ENCODE data around the gene SLCO3A1.

Gene SLCO3A1

GRCh38 chr15:91882858-91883586, 29.5 kb downstream of the SLCO3A1 start:
- Mint-ChIP-seq H3K27ac (no peak overlapping the region), H3K27me3 (no peaks in the 10 kb centered on the region), H3K36me3 (ENCODE audit: low read depth) (no peaks in the 10 kb centered on the region), H3K4me3 (no peak overlapping the region), H3K9me3 (no peaks in the 10 kb centered on the region), H3K4me1 (ENCODE audit: low read depth) (peaks cover 27% of the 10 kb centered on the region)
- no peak for DNase-seq

- Mint-ChIP-seq H3K36me3 (ENCODE audit: low read depth) (no peaks in the 10 kb centered on the region), H3K27me3 (no peaks in the 10 kb centered on the region), H3K9me3 (no peaks in the 10 kb centered on the region), H3K4me1 (ENCODE audit: low read depth) (peaks cover 30% of the 10 kb centered on the region), H3K4me3 (no peak overlapping the region), H3K27ac (no peak overlapping the region)
- no peak for DNase-seq
Measured at GRCh38 chr15:91884606-91885005, 31.1 kb downstream of the SLCO3A1 start.

- DNase-seq, result no peak
- no peaks in the 10 kb centered on the region for H3K27me3 Mint-ChIP-seq
Measured at GRCh38 chr15:91885054-91885453, 31.5 kb downstream of the SLCO3A1 start.

GRCh38 chr15:91885714-91886270, 32.3 kb downstream of the SLCO3A1 start:
- Mint-ChIP-seq H3K4me3 (no peak overlapping the region), H3K27me3 (no peaks in the 10 kb centered on the region), H3K27ac (no peak overlapping the region), H3K9me3 (no peaks in the 10 kb centered on the region), H3K36me3 (ENCODE audit: low read depth) (no peaks in the 10 kb centered on the region), H3K4me1 (ENCODE audit: low read depth) (peaks cover 28% of the 10 kb centered on the region)
- DNase-seq, result no peak

More at GRCh38 chr15:91885054-91885453, 31.5 kb downstream of the SLCO3A1 start:
- Mint-ChIP-seq H3K4me1 (ENCODE audit: low read depth) (peaks cover 30% of the 10 kb centered on the region), H3K9me3 (no peaks in the 10 kb centered on the region), H3K27ac (no peak overlapping the region), H3K4me3 (no peak overlapping the region), H3K36me3 (ENCODE audit: low read depth) (no peaks in the 10 kb centered on the region)

GRCh38 chr15:91886878-91887277, 33.4 kb downstream of the SLCO3A1 start:
- Mint-ChIP-seq H3K27ac (no peak overlapping the region), H3K27me3 (no peaks in the 10 kb centered on the region), H3K36me3 (ENCODE audit: low read depth) (peaks cover under 1% of the 10 kb centered on the region), H3K4me3 (no peak overlapping the region), H3K4me1 (ENCODE audit: low read depth) (peaks cover 27% of the 10 kb centered on the region), H3K9me3 (no peaks in the 10 kb centered on the region)
- DNase-seq, result no peak

- DNase-seq, result no peak
- Mint-ChIP-seq H3K4me3 (no peak overlapping the region), H3K9me3 (no peaks in the 10 kb centered on the region), H3K36me3 (ENCODE audit: low read depth) (peaks cover 5% of the 10 kb centered on the region), H3K27me3 (no peaks in the 10 kb centered on the region), H3K4me1 (ENCODE audit: low read depth) (peaks cover 27% of the 10 kb centered on the region), H3K27ac (no peak overlapping the region)
Measured at GRCh38 chr15:91887321-91887720, 33.8 kb downstream of the SLCO3A1 start.

GRCh38 chr15:91887921-91888373, 34.4 kb downstream of the SLCO3A1 start:
- Mint-ChIP-seq H3K27me3 (no peaks in the 10 kb centered on the region), H3K4me3 (no peak overlapping the region), H3K4me1 (ENCODE audit: low read depth) (peaks cover 26% of the 10 kb centered on the region), H3K36me3 (ENCODE audit: low read depth) (peaks cover 10% of the 10 kb centered on the region), H3K9me3 (no peaks in the 10 kb centered on the region), H3K27ac (no peak overlapping the region)
- no peak for DNase-seq

- peaks cover 7% of the 10 kb centered on the region for H3K9me3 Mint-ChIP-seq
- no peak overlapping the region for H3K27ac Mint-ChIP-seq
- H3K4me3 Mint-ChIP-seq, result no peak overlapping the region
- H3K36me3 Mint-ChIP-seq (ENCODE audit: low read depth), result peaks cover 18% of the 10 kb centered on the region
- no peak for DNase-seq
- no peaks in the 10 kb centered on the region for H3K27me3 Mint-ChIP-seq
- H3K4me1 Mint-ChIP-seq (ENCODE audit: low read depth), result peaks cover 32% of the 10 kb centered on the region
Measured at GRCh38 chr15:91889111-91889815, 35.8 kb downstream of the SLCO3A1 start.

GRCh38 chr15:91890614-91891013, 37.1 kb downstream of the SLCO3A1 start:
- Mint-ChIP-seq H3K9me3 (peaks cover 7% of the 10 kb centered on the region), H3K4me3 (no peak overlapping the region), H3K4me1 (ENCODE audit: low read depth) (peaks cover 40% of the 10 kb centered on the region), H3K27ac (no peak overlapping the region), H3K36me3 (ENCODE audit: low read depth) (peaks cover 18% of the 10 kb centered on the region), H3K27me3 (no peaks in the 10 kb centered on the region)
- no peak for DNase-seq

- no peak overlapping the region for H3K27ac Mint-ChIP-seq
- no peak for DNase-seq
- no peaks in the 10 kb centered on the region for H3K27me3 Mint-ChIP-seq
- peaks cover 41% of the 10 kb centered on the region for H3K4me1 Mint-ChIP-seq (ENCODE audit: low read depth)
- no peak overlapping the region for H3K4me3 Mint-ChIP-seq
- H3K36me3 Mint-ChIP-seq (ENCODE audit: low read depth), result peaks cover 18% of the 10 kb centered on the region
- peaks cover 7% of the 10 kb centered on the region for H3K9me3 Mint-ChIP-seq
Measured at GRCh38 chr15:91891101-91891500, 37.6 kb downstream of the SLCO3A1 start.

GRCh38 chr15:91891788-91892345, 38.4 kb downstream of the SLCO3A1 start:
- no peak overlapping the region for H3K4me3 Mint-ChIP-seq
- peaks cover 18% of the 10 kb centered on the region for H3K36me3 Mint-ChIP-seq (ENCODE audit: low read depth)
- H3K27me3 Mint-ChIP-seq, result no peaks in the 10 kb centered on the region
- H3K27ac Mint-ChIP-seq, result no peak overlapping the region
- DNase-seq, result no peak
- H3K4me1 Mint-ChIP-seq (ENCODE audit: low read depth), result peaks cover 36% of the 10 kb centered on the region
- H3K9me3 Mint-ChIP-seq, result peaks cover 7% of the 10 kb centered on the region

GRCh38 chr15:91892436-91892835, 38.9 kb downstream of the SLCO3A1 start:
- Mint-ChIP-seq H3K27ac (no peak overlapping the region), H3K27me3 (no peaks in the 10 kb centered on the region), H3K4me1 (ENCODE audit: low read depth) (peaks cover 32% of the 10 kb centered on the region), H3K9me3 (peaks cover 7% of the 10 kb centered on the region), H3K36me3 (ENCODE audit: low read depth) (peaks cover 18% of the 10 kb centered on the region), H3K4me3 (no peak overlapping the region)
- DNase-seq, result no peak

GRCh38 chr15:91894606-91895005, 41.1 kb downstream of the SLCO3A1 start:
- Mint-ChIP-seq H3K4me1 (ENCODE audit: low read depth) (peaks cover 26% of the 10 kb centered on the region), H3K36me3 (ENCODE audit: low read depth) (peaks cover 18% of the 10 kb centered on the region), H3K27ac (no peak overlapping the region), H3K4me3 (no peak overlapping the region), H3K27me3 (no peaks in the 10 kb centered on the region), H3K9me3 (peaks cover 7% of the 10 kb centered on the region)
- no peak for DNase-seq

GRCh38 chr15:91895051-91895450, 41.5 kb downstream of the SLCO3A1 start:
- Mint-ChIP-seq H3K9me3 (peaks cover 7% of the 10 kb centered on the region), H3K36me3 (ENCODE audit: low read depth) (peaks cover 18% of the 10 kb centered on the region), H3K27me3 (no peaks in the 10 kb centered on the region), H3K4me3 (no peak overlapping the region), H3K4me1 (ENCODE audit: low read depth) (peaks cover 27% of the 10 kb centered on the region), H3K27ac (no peak overlapping the region)
- no peak for DNase-seq
